Caco-2 (cell line): ENCODE data around the gene ARL6IP4. TPM values are rescaled to one million over a fixed set of nuclear protein-coding genes. Genes with fewer than 3 reads are reported as not detected.

Experiments
- BruUV-seq: library from RNA; stranded (reverse); fragments of 400-500 nt; replicated peaks from 2 replicates; lab custom pipeline; 2021; lab: Mats Ljungman, UMichigan
- CTCF ChIA-PET: fragments of 300-600 bp; sonication (Branson Sonifier 250); formaldehyde crosslinking; loops from one replicate; lab custom pipeline; 2022; ENCODE audit warnings: antibody characterized with exemption; lab: Charles Lee
- POLR2A ChIA-PET: fragments of 300-600 bp; sonication (Branson Sonifier 250); formaldehyde crosslinking; loops from one replicate; lab custom pipeline; 2022; ENCODE audit warnings: antibody characterized with exemption; lab: Charles Lee
- DNase-seq, 2 experiments: peaks; one replicate each; pipeline versions ENCODE4 v3.0.0 to v3.0.0-alpha.2; 2020 to 2022
- H3K27me3 ChIP-seq: replicated peaks from 2 replicates; pipeline ENCODE4 v1.6.0; 2011; ENCODE audit warnings: low read length; ENCODE audit not compliant: control insufficient read depth, insufficient read depth
- H3K36me3 ChIP-seq: 2 replicates; pipeline ENCODE4 v1.5.1; 2011; ENCODE audit warnings: low read length; ENCODE audit not compliant: control insufficient read depth, insufficient read depth
- H3K4me1 ChIP-seq: fragments of 250-450 bp; sonication (Bioruptor Pico); 2 replicates; pipeline ENCODE4 v1.5.1; 2020; ENCODE audit warnings: mild to moderate bottlenecking
- H3K4me3 ChIP-seq: 2 replicates; pipeline ENCODE4 v1.5.1; 2011; ENCODE audit warnings: low read depth, mild to moderate bottlenecking, control low read depth, low read length
- H3K9me3 ChIP-seq: fragments of 250-450 bp; sonication (Bioruptor Pico); 2 replicates; pipeline ENCODE4 v1.5.1; 2020; ENCODE audit warnings: mild to moderate bottlenecking, moderate library complexity
- H3K27ac Mint-ChIP-seq: one replicate; pipeline ENCODE4 v1.8.0; 2022; ENCODE audit warnings: mixed read lengths; ENCODE audit not compliant: unreplicated experiment
- H3K27me3 Mint-ChIP-seq: one replicate; pipeline ENCODE4 v1.8.0; 2022; ENCODE audit warnings: mixed read lengths; ENCODE audit not compliant: insufficient read depth, unreplicated experiment
- H3K36me3 Mint-ChIP-seq: one replicate; pipeline ENCODE4 v1.8.0; 2022; ENCODE audit warnings: mild to moderate bottlenecking, mixed read lengths; ENCODE audit not compliant: insufficient read depth, unreplicated experiment
- H3K4me1 Mint-ChIP-seq: one replicate; pipeline ENCODE4 v1.8.0; 2022; ENCODE audit warnings: low read depth, mixed read lengths; ENCODE audit not compliant: unreplicated experiment
- H3K4me3 Mint-ChIP-seq: one replicate; pipeline ENCODE4 v1.8.0; 2022; ENCODE audit warnings: mild to moderate bottlenecking, moderate library complexity, mixed read lengths; ENCODE audit not compliant: unreplicated experiment
- H3K9me3 Mint-ChIP-seq: one replicate; pipeline ENCODE4 v1.8.0; 2022; ENCODE audit warnings: mixed read lengths; ENCODE audit not compliant: unreplicated experiment
- intact Hi-C: fragments of 100-400 bp; cut with micrococcal nuclease; formaldehyde crosslinking; loops from one replicate; pipeline ENCODE4 v1.10.0; 2022; ENCODE audit not compliant: unreplicated experiment
- total RNA-seq: library from RNA; stranded (reverse); gene quantifications from 2 replicates; pipeline ENCODE4 v1.2.3, GENCODE V29; 2022
- TF ChIP-seq, protein P1 (sequence below), 2 experiments: fragments of 200-600 bp in 1 of 2; IDR thresholded peaks; 1 replicate in 1 of 2; 2 replicates in 1 of 2; pipeline versions ENCODE4 v1.5.1 to v1.8.0; 2011 to 2022; ENCODE audit warnings: antibody characterized with exemption in 1 of 2, control low read depth in 1 of 2, inconsistent platforms in 1 of 2, low read depth in 1 of 2, low read length in 1 of 2, mild to moderate bottlenecking in 1 of 2, moderate library complexity in 1 of 2; ENCODE audit not compliant: insufficient read depth in 1 of 2, severe bottlenecking in 1 of 2, unreplicated experiment in 1 of 2

ARL6IP4 gene
- total RNA-seq, 1 experiment from 2014 or later: 103 TPM

DNA sequence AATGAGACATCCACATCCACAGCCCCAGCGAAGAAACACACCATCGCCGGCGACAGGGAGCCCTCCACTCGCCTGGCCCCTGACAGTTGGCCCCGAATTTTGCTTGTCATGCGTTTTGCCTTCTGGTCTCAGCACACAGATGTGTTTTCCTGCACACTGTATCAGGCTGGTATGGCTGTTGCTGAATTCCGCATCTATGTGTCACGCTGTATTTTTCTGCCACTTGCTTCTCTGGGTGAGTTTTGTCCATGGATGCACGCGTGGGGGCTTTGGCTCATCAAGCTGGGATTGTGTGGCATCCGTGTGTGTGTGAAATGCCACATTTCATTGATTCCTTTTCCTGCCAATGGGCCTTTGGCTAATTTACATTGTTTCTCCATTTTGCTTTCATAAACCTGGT lies 26.5 kb downstream of the ARL6IP4 start:
- Mint-ChIP-seq H3K4me3 (no peak overlapping the region), H3K27ac (no peak overlapping the region), H3K36me3 (peaks cover 7% of the 10 kb centered on the region), H3K27me3 (no peaks in the 10 kb centered on the region), H3K4me1 (peaks cover 7% of the 10 kb centered on the region), H3K9me3 (no peaks in the 10 kb centered on the region)
- no peaks in the 10 kb centered on the region for H3K27me3 ChIP-seq
- ChIA-PET CTCF (no interaction called here), POLR2A (no interaction called here)
- no peaks in the 10 kb centered on the region for H3K36me3 ChIP-seq
- no peak overlapping the region for H3K4me3 ChIP-seq
- H3K9me3 ChIP-seq: no peaks in the 10 kb centered on the region
- no TSS peak for BruUV-seq
- TF ChIP-seq, protein P1, sequence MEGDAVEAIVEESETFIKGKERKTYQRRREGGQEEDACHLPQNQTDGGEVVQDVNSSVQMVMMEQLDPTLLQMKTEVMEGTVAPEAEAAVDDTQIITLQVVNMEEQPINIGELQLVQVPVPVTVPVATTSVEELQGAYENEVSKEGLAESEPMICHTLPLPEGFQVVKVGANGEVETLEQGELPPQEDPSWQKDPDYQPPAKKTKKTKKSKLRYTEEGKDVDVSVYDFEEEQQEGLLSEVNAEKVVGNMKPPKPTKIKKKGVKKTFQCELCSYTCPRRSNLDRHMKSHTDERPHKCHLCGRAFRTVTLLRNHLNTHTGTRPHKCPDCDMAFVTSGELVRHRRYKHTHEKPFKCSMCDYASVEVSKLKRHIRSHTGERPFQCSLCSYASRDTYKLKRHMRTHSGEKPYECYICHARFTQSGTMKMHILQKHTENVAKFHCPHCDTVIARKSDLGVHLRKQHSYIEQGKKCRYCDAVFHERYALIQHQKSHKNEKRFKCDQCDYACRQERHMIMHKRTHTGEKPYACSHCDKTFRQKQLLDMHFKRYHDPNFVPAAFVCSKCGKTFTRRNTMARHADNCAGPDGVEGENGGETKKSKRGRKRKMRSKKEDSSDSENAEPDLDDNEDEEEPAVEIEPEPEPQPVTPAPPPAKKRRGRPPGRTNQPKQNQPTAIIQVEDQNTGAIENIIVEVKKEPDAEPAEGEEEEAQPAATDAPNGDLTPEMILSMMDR (IDR thresholded peaks at IDR 0.05; ENCODE audit: insufficient read depth in 1 of 2, low read depth in 1 of 2, low read length in 1 of 2, severe bottlenecking in 1 of 2, unreplicated experiment in 1 of 2): no peak
- intact Hi-C loops: no loop called here
- no peak for DNase-seq
- H3K4me1 ChIP-seq: peaks cover 10% of the 10 kb centered on the region; the same call in 1 of the 2 replicates

DNA sequence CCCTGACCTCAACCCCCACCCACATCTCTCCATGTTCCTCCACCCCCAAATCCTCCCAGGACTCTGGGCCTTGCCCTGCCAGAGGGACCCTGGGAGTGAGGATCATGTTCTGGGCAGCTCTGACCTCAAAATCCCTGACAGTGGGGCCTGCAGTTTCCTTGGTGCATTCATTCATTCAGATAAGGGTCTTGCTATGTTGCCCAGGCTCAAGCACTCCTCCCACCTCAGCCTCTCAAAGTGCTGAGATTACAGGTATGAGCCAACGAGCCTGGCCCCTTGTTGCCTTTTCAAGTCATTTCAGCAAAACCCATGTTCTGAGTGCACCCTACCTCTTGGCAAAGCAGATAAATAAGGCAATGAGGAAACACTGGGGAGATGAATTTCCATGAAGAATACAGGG lies 29.6 kb downstream of the ARL6IP4 start:
- Histone ChIP-seq H3K36me3 (no peaks in the 10 kb centered on the region), H3K9me3 (no peaks in the 10 kb centered on the region), H3K4me3 (no peak overlapping the region), H3K27me3 (no peaks in the 10 kb centered on the region), H3K4me1 (peaks cover 10% of the 10 kb centered on the region; the same call in 1 of the 2 replicates)
- H3K9me3 Mint-ChIP-seq: no peaks in the 10 kb centered on the region
- H3K27ac Mint-ChIP-seq: no peak overlapping the region
- peaks cover 7% of the 10 kb centered on the region for H3K36me3 Mint-ChIP-seq
- no TSS peak for BruUV-seq
- TF ChIP-seq, protein P1 (IDR thresholded peaks at IDR 0.05; ENCODE audit: insufficient read depth in 1 of 2, low read depth in 1 of 2, low read length in 1 of 2, severe bottlenecking in 1 of 2, unreplicated experiment in 1 of 2): no peak
- CTCF ChIA-PET: no interaction called here
- intact Hi-C loops: no loop called here
- H3K4me3 Mint-ChIP-seq: no peak overlapping the region
- POLR2A ChIA-PET: no interaction called here
- H3K27me3 Mint-ChIP-seq: no peaks in the 10 kb centered on the region
- DNase-seq: no peak
- peaks cover 7% of the 10 kb centered on the region for H3K4me1 Mint-ChIP-seq

DNA sequence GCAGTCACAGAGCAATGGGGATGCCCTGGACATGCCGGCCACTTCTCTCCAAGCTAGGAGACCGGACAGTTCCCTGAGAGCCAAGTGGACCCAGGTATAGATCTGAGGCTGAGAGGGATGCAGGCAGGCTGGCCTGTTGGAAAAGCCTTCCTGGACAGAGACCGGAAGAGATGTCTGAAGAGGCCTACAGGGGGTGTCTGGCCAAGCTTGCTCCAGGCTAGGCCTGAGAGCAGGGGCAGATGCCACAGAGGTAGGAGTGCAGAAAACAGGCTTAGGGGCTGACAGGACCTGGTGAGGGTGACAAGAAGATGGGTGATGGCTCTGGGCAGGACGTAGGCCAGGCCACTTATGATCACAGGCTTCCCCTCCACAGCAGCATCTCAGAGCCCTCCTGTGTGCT lies 30.2 kb downstream of the ARL6IP4 start:
- ChIA-PET POLR2A (no interaction called here), CTCF (no interaction called here)
- Histone ChIP-seq H3K4me3 (no peak overlapping the region), H3K9me3 (no peaks in the 10 kb centered on the region), H3K4me1 (peaks cover 10% of the 10 kb centered on the region; the same call in 1 of the 2 replicates), H3K36me3 (no peaks in the 10 kb centered on the region), H3K27me3 (no peaks in the 10 kb centered on the region)
- no peak for DNase-seq
- TF ChIP-seq, protein P1 (IDR thresholded peaks at IDR 0.05; ENCODE audit: insufficient read depth in 1 of 2, low read depth in 1 of 2, low read length in 1 of 2, severe bottlenecking in 1 of 2, unreplicated experiment in 1 of 2): no peak
- Mint-ChIP-seq H3K4me3 (no peak overlapping the region), H3K27me3 (no peaks in the 10 kb centered on the region), H3K36me3 (peaks cover 7% of the 10 kb centered on the region), H3K9me3 (no peaks in the 10 kb centered on the region), H3K4me1 (peaks cover 7% of the 10 kb centered on the region), H3K27ac (no peak overlapping the region)
- BruUV-seq: no TSS peak
- intact Hi-C loops: no loop called here
